Measurements from ENCODE around the gene ATXN7L1. TPM values are rescaled to one million over a fixed set of nuclear protein-coding genes. Genes with fewer than 3 reads are reported as not detected.

Gene ATXN7L1
- total RNA-seq, 2 experiments from 2014 or later = 3.5 to 5.0 TPM

DNA sequence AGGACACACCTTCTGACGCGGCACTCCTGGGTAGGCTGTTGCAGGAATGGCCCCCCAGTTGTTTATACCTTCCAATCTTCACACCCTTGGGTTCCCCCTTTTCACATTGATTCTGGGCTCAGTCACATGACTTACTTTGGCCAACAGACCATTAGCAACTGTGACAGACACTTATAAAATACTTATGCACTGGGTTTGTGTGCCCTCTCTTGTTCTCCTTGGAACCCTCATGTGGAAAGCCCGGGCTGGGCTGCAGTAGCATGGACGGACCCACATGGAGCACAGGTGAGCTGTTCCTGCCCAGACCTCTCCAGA, 69.0 kb downstream of the ATXN7L1 start:
- Mint-ChIP-seq H3K4me1 (ENCODE audit: low read depth) (peaks cover 54% of the 10 kb centered on the region), H3K4me3 (no peak overlapping the region), H3K9me3 (ENCODE audit: insufficient read depth) (no peaks in the 10 kb centered on the region), H3K36me3 (ENCODE audit: low read depth) (peaks cover 3% of the 10 kb centered on the region), H3K27me3 (ENCODE audit: low read depth) (no peaks in the 10 kb centered on the region), H3K27ac (peak overlapping the region; percentile 71)
- ChIA-PET CTCF (interaction anchor here (1.1 to 3.3 kb wide), 7 partner anchors 9 to 218 kb away, joined by 3 to 25 read pairs (median 5); no protein-coding TSS in a partner anchor), POLR2A (interaction anchor here (1.0 to 1.7 kb wide), 3 partner anchors 42 to 134 kb away, joined by 3 to 6 read pairs (median 3); no protein-coding TSS in a partner anchor)
- DNase-seq (no peak), ATAC-seq (no peak)

DNA sequence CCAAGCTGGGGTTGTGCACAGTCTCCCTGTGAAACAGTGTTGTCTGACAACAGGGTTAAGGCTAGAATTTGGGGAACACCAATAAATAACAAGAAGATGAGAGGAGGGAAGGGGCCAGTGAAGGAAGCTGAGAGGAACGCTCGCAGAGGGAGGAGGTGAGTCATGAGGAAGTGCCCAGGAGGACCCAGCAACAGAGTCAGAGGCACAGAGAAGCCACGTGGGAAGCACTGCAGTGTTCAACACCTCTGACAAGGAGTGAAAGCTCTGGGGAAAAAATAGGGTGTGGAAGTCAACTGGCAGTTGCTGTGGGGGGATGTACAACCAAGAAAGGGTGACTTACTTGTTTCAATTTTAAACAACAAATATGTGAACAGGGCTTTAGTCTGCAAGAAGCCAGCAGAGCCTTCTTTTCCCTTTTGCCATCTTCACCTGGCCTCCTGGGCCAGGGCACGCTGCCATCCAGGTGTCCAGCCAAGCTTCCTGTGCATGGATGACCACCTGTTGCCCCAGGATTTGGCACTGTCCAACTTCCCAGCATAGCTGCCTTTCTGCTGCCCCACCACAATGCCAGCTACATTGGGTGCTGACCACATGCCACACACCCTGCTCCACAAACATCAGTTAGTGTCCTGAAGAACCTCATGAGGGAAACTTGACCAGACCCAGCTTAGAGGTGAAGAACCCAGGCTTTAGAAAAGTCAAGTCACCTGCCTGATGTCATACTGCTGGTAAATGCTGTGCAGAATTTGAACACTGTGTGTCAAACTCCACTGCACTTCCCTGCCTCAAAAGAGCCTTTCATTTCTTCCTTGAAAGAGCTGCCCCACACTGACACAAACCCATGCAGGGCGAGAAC, 69.6 kb downstream of the ATXN7L1 start:
- Mint-ChIP-seq H3K27me3 (ENCODE audit: low read depth) (no peaks in the 10 kb centered on the region), H3K36me3 (ENCODE audit: low read depth) (peaks cover 3% of the 10 kb centered on the region), H3K4me1 (ENCODE audit: low read depth) (peaks cover 54% of the 10 kb centered on the region), H3K4me3 (no peak overlapping the region), H3K27ac (peak overlapping the region; percentile 71), H3K9me3 (ENCODE audit: insufficient read depth) (no peaks in the 10 kb centered on the region)
- peak; percentile 67 for DNase-seq
- POLR2A ChIA-PET = interaction anchor here (0.7 to 1.7 kb wide), 7 partner anchors 10 to 265 kb away, joined by 3 to 6 read pairs (median 3); partner anchors contain the start of gene ATXN7L1
- CTCF ChIA-PET = interaction anchor here (0.7 to 3.3 kb wide), 12 partner anchors 8 to 217 kb away, joined by 3 to 25 read pairs (median 4); no protein-coding TSS in a partner anchor
- peak; percentile 56 for ATAC-seq

DNA sequence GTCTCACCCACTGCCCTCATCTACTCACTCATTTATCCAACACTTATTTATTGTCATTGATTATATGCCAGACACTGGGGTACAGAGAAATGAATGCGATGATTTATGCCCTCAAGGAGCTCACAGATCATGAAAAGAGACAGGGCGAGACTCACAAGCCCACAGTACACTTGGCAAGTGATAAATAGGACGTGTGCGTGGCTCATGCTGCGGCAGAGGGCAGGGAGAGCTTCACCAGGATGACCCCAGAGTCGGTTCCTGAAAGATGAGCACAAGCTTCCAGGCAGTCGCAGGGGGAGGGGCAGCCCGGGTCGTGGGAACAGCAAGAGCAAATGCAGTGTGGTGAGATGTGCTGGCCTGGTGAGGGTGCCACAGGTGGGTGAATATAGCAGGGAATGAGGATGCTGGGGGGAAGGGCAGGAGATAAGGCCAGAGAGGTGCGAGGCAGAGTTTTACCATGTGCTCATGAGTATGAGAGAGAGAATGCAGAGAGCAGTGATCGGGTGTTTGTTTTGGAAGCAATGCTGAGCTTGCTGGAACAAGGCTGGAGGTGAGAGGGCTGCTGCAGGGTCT, 70.9 kb downstream of the ATXN7L1 start:
- no peak for DNase-seq
- Mint-ChIP-seq H3K36me3 (ENCODE audit: low read depth) (peaks cover 3% of the 10 kb centered on the region), H3K27ac (peak overlapping the region; percentile 13), H3K9me3 (ENCODE audit: insufficient read depth) (no peaks in the 10 kb centered on the region), H3K4me1 (ENCODE audit: low read depth) (peaks cover 56% of the 10 kb centered on the region), H3K27me3 (ENCODE audit: low read depth) (no peaks in the 10 kb centered on the region), H3K4me3 (no peak overlapping the region)
- ChIA-PET POLR2A (interaction anchor here (0.6 to 0.7 kb wide), 2 partner anchors 9 to 307 kb away, joined by 3 read pairs; partner anchors contain the start of gene SYPL1), CTCF (interaction anchor here (1.1 to 2.2 kb wide), 5 partner anchors 10 to 149 kb away, joined by 3 to 8 read pairs (median 4); no protein-coding TSS in a partner anchor)
- no peak for ATAC-seq

DNA sequence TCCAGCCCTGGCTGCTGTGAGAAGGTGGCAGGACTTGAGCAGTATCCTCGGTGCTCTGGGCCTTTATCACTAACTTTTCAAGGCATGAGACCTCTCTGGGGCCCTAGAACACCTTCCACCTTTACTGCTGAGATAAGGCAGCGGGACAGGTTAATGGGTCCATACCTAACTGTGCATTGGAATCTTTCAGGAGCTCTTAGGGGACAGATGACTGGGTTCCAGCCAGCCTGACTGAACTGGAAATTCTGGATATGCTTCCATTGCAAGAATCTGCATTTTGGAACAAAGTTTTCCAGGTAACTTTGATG, 73.0 kb downstream of the ATXN7L1 start:
- POLR2A ChIA-PET = no interaction called here
- no peaks in the 10 kb centered on the region for H3K36me3 Mint-ChIP-seq (ENCODE audit: low read depth)
- no peak overlapping the region for H3K4me3 Mint-ChIP-seq
- H3K9me3 Mint-ChIP-seq (ENCODE audit: insufficient read depth) = no peaks in the 10 kb centered on the region
- ATAC-seq = no peak
- CTCF ChIA-PET = no interaction called here
- H3K27ac Mint-ChIP-seq = no peak overlapping the region
- H3K27me3 Mint-ChIP-seq (ENCODE audit: low read depth) = no peaks in the 10 kb centered on the region
- no peak for DNase-seq
- H3K4me1 Mint-ChIP-seq (ENCODE audit: low read depth) = peaks cover 43% of the 10 kb centered on the region

DNA sequence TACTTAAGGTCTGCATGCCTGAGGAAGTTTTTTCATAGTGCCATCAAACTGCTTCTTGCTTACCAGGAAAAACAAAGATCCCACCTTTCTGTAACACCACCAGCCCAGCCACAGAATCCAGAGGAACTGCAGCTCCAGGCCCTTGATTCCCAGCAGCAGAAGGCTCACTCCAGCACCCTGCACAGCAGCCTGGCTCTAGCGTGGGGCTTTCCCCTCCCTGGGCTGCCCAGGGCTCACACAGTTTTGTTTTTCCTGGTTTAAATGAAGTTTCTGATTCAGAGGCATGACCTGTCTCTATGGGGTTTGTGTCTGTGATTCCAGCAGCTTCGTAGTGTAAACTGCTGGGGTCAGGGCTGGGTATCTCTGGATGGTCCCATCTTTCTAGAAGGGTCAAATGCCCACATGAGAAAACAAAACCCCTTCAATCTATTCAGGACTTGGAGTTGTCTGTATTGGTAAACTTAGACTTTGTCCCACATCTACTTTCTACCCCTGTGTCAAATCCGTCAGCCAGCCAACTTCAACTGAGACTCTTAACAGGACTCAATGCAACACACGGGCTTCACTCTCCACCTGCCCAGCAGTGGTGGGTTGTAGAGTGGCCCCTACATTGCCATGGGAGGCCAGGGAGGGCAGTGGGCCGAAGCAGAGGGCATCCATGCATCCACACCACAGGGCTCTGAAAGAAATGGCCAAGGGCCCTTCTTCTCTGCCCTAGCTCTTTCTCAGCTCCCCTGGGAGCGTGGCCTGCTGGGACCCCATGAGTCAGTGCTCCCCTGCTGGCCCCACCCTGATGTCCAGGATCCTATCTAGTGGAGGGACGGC, 73.6 kb downstream of the ATXN7L1 start:
- no peaks in the 10 kb centered on the region for H3K9me3 Mint-ChIP-seq (ENCODE audit: insufficient read depth)
- H3K36me3 Mint-ChIP-seq (ENCODE audit: low read depth) = no peaks in the 10 kb centered on the region
- POLR2A ChIA-PET = no interaction called here
- H3K27me3 Mint-ChIP-seq (ENCODE audit: low read depth) = no peaks in the 10 kb centered on the region
- no peak for ATAC-seq
- H3K4me3 Mint-ChIP-seq = no peak overlapping the region
- CTCF ChIA-PET = no interaction called here
- DNase-seq = no peak
- H3K4me1 Mint-ChIP-seq (ENCODE audit: low read depth) = peaks cover 38% of the 10 kb centered on the region
- H3K27ac Mint-ChIP-seq = no peak overlapping the region

DNA sequence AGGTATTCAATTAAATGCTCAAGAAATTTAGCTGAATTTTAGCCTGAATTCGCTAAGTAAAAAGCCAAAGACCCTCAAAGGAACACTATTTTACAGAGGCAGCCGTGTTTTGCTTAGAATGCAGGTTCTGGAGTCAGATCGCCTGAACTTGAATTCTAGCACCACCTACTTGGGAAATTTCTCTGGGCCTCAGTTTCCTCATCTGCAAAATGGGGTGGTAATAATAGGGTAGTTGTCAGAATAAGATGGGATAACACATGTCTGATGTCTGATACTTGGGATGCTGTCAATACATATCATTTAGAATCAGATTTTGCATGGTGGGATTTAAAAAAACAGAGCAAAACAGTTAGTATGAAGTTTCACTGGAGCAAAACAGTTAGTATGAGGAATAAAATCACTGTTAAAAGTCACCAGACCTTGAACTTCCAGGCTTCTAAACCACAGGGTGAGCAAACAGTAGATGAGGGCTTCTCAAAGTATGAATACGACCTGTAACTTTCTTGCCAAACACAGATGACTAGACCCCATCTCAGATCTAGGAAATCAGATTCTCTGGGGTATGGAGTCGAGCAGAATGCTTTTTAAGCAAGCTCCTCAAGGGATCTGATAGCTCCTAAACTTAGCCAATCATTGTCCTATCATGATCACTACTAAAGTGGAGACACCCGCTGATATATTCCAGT, 75.4 kb downstream of the ATXN7L1 start:
- no peak for DNase-seq

DNA sequence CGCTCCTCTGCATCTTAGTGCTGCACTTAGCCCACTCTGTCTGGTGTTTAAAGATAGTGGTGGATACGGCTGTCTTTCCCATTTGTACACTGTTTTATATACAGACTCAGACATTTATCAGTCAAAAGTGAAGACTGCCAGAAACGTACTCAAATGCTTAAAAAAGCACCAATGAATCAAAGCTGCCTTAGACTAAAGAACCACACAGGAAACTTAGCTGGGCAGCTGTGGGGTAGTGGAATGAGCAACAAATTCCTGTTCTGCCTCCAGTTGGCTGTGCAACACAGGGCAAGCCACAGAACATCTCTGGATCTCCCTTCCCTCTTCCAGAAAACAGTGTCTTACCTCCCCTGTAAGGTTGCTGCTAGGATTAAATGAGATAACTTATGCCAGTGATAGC, 76.0 kb downstream of the ATXN7L1 start:
- ATAC-seq (peak; percentile 64), DNase-seq (peak; percentile 38)
- ChIA-PET CTCF (interaction anchor here (0.9 to 4.5 kb wide), 6 partner anchors 8 to 124 kb away, joined by 3 to 23 read pairs (median 4); no protein-coding TSS in a partner anchor), POLR2A (interaction anchor here (0.7 to 1.2 kb wide), 2 partner anchors 9 to 37 kb away, joined by 3 to 7 read pairs; no protein-coding TSS in a partner anchor)
- H3K27ac Mint-ChIP-seq = no peak overlapping the region
- H3K36me3 Mint-ChIP-seq (ENCODE audit: low read depth) = no peaks in the 10 kb centered on the region
- no peaks in the 10 kb centered on the region for H3K27me3 Mint-ChIP-seq (ENCODE audit: low read depth)
- no peak overlapping the region for H3K4me3 Mint-ChIP-seq
- H3K9me3 Mint-ChIP-seq (ENCODE audit: insufficient read depth) = no peaks in the 10 kb centered on the region
- H3K4me1 Mint-ChIP-seq (ENCODE audit: low read depth) = peaks cover 14% of the 10 kb centered on the region

More for the DNA sequence above, 75.4 kb downstream of the ATXN7L1 start:
- no peak for ATAC-seq
- Mint-ChIP-seq H3K27ac (no peak overlapping the region), H3K36me3 (ENCODE audit: low read depth) (no peaks in the 10 kb centered on the region), H3K9me3 (ENCODE audit: insufficient read depth) (no peaks in the 10 kb centered on the region), H3K4me3 (no peak overlapping the region), H3K4me1 (ENCODE audit: low read depth) (peaks cover 19% of the 10 kb centered on the region), H3K27me3 (ENCODE audit: low read depth) (no peaks in the 10 kb centered on the region)
- POLR2A ChIA-PET = interaction anchor here (0.6 to 1.2 kb wide), 3 partner anchors 8 to 257 kb away, joined by 3 to 7 read pairs (median 3); no protein-coding TSS in a partner anchor
- CTCF ChIA-PET = interaction anchor here (1.1 to 4.5 kb wide), 5 partner anchors 8 to 77 kb away, joined by 3 to 23 read pairs (median 5); no protein-coding TSS in a partner anchor

DNA sequence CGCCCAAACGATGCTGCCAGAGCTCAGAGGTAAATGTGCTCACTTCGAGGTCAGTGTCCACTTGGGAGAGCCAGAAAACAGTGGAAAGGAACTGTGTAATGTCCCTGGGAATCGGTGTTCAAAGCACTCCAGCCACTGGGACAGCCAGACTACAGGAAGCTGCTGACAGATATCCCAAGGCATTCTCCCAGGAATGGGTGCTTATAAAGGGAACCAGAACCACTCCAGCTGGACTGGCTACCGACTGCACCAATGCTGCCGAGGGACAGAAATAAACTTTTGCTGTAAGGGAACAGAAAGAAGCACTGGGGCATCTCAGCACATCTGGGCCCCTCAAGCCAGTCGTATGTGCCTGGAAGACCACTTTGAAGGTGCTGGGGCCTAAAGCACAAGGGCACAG, 76.7 kb downstream of the ATXN7L1 start:
- ChIA-PET POLR2A (no interaction called here), CTCF (interaction anchor here (0.9 to 4.5 kb wide), 4 partner anchors 9 to 125 kb away, joined by 3 to 23 read pairs (median 4); no protein-coding TSS in a partner anchor)
- Mint-ChIP-seq H3K9me3 (ENCODE audit: insufficient read depth) (no peaks in the 10 kb centered on the region), H3K27me3 (ENCODE audit: low read depth) (no peaks in the 10 kb centered on the region), H3K36me3 (ENCODE audit: low read depth) (no peaks in the 10 kb centered on the region), H3K4me1 (ENCODE audit: low read depth) (peaks cover 12% of the 10 kb centered on the region), H3K4me3 (no peak overlapping the region), H3K27ac (no peak overlapping the region)
- ATAC-seq (no peak), DNase-seq (no peak)

DNA sequence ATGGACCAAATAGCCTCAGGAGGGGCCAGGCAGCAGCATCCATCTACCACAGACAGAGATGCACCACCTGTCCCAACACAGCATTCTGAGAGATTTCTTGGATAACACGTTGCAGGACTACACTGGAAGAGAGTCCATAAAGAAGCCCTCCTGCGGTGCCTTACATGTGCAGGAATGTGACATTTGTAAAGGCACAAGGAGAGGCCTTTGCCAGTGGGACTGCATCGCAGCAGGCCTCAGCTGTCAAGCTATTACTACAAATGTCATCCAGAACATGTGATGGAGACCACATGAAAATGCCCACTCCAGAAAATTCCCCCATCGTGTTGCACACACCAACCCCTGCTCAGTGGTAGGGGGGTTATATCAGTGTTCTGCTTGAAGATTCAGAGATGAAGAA, 77.4 kb downstream of the ATXN7L1 start:
- CTCF ChIA-PET = interaction anchor here (0.9 to 4.5 kb wide), 3 partner anchors 8 to 39 kb away, joined by 5 to 23 read pairs (median 7); no protein-coding TSS in a partner anchor
- H3K4me3 Mint-ChIP-seq = no peak overlapping the region
- H3K36me3 Mint-ChIP-seq (ENCODE audit: low read depth) = no peaks in the 10 kb centered on the region
- no peaks in the 10 kb centered on the region for H3K27me3 Mint-ChIP-seq (ENCODE audit: low read depth)
- no peak overlapping the region for H3K27ac Mint-ChIP-seq
- POLR2A ChIA-PET = no interaction called here
- peaks cover 12% of the 10 kb centered on the region for H3K4me1 Mint-ChIP-seq (ENCODE audit: low read depth)
- H3K9me3 Mint-ChIP-seq (ENCODE audit: insufficient read depth) = no peaks in the 10 kb centered on the region
- ATAC-seq (no peak), DNase-seq (no peak)

DNA sequence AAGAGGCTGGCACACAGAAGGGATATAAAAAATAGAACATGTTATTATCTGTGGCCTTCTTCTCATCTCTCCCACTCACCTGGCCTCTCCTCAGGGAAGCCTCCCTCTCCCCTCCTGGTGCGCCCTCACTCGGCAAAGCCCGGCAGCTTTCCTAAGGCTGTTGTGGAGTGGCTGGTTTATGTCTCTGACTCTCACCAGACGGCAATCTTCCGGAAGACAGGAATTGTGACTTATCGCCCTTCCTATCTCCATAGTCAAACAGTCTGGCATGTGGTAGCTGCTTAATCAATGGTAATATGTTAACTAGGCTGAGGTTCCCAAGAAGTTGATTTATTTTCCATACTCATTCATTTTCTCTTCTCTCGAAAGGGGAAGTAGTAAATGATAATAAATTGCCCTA, 78.7 kb downstream of the ATXN7L1 start:
- Mint-ChIP-seq H3K36me3 (ENCODE audit: low read depth) (no peaks in the 10 kb centered on the region), H3K4me3 (no peak overlapping the region), H3K27me3 (ENCODE audit: low read depth) (no peaks in the 10 kb centered on the region), H3K27ac (no peak overlapping the region), H3K4me1 (ENCODE audit: low read depth) (peaks cover 12% of the 10 kb centered on the region), H3K9me3 (ENCODE audit: insufficient read depth) (no peaks in the 10 kb centered on the region)
- ChIA-PET CTCF (interaction anchor here (2.8 to 4.5 kb wide), 2 partner anchors 15 to 37 kb away, joined by 7 to 23 read pairs; no protein-coding TSS in a partner anchor), POLR2A (interaction anchor here (0.7 to 0.9 kb wide), 2 partner anchors 30 to 57 kb away, joined by 3 read pairs; no protein-coding TSS in a partner anchor)
- ATAC-seq = no peak
- DNase-seq = no peak

DNA sequence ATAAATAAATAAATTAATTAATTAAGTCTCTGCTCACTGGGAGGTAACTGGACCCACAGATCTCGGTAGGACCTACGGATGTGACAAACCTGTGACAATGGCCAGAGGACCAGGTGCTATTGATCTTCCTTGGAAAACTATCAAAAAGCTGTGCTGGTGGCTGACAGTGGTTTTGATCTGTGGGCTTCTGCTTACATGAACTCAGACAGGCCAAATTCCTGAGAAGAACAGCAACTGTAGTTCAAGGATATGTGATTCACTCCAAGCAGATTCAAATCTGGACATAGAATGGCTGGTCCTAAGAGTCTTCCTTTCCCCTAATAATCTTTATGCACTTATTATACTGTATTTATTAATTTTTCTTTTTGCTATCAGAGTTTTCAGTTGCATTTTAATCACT, 80.0 kb downstream of the ATXN7L1 start:
- no peak overlapping the region for H3K27ac Mint-ChIP-seq

More for the DNA sequence above, 80.0 kb downstream of the ATXN7L1 start:
- CTCF ChIA-PET = interaction anchor here (1.2 to 2.8 kb wide), 4 partner anchors 11 to 35 kb away, joined by 3 to 7 read pairs (median 4); no protein-coding TSS in a partner anchor
- H3K27me3 Mint-ChIP-seq (ENCODE audit: low read depth) = no peaks in the 10 kb centered on the region
- H3K4me1 Mint-ChIP-seq (ENCODE audit: low read depth) = peaks cover 12% of the 10 kb centered on the region
- H3K4me3 Mint-ChIP-seq = no peak overlapping the region
- H3K9me3 Mint-ChIP-seq (ENCODE audit: insufficient read depth) = no peaks in the 10 kb centered on the region
- POLR2A ChIA-PET = interaction anchor here (0.9 kb wide), 1 partner anchor 10 kb away, joined by 3 read pairs; no protein-coding TSS in a partner anchor
- no peaks in the 10 kb centered on the region for H3K36me3 Mint-ChIP-seq (ENCODE audit: low read depth)
- no peak for DNase-seq
- no peak for ATAC-seq
